Lower leg skin (tissue), 4 donors: ENCODE data around the gene ISY1. TPM values are rescaled to one million over a fixed set of nuclear protein-coding genes. Genes with fewer than 3 reads are reported as not detected.

Experiments
- DNase-seq, 2 donors: peaks; one replicate each; pipeline ENCODE4 v3.0.0-alpha.2; 2019; ENCODE audit warnings: low spot score in 2 of 2
- H3K4me3 ChIP-seq: fragments of 200-600 bp; sonication (generic); 2 replicates; pipeline ENCODE4 v1.5.1; 2017; ENCODE audit warnings: mild to moderate bottlenecking, low read depth; ENCODE audit not compliant: poor library complexity, severe bottlenecking
- CTCF ChIP-seq, 3 donors: fragments of 450-650 bp; IDR thresholded peaks; one replicate each; pipeline ENCODE4 v1.5.1; 2016; ENCODE audit warnings: antibody characterized with exemption in 3 of 3, mild to moderate bottlenecking in 3 of 3, moderate library complexity in 2 of 3
- POLR2A ChIP-seq, 2 donors: fragments of 450-650 bp; IDR thresholded peaks; one replicate each; pipeline ENCODE4 v1.6.1; 2016 to 2017; ENCODE audit warnings: antibody characterized with exemption in 2 of 2, mild to moderate bottlenecking in 1 of 2, moderate library complexity in 1 of 2
- WGBS, 2 donors: methylation state at CpG; one replicate each; pipeline ENCODE4 v1.1.5; 2018; 5-methylcytosine and 5-hydroxymethylcytosine counted together
- intact Hi-C: fragments of 100-400 bp; cut with DNase I; formaldehyde crosslinking; loops from one replicate; pipeline ENCODE4 v1.15.0; 2023; ENCODE audit warnings: low total_unique reads
- total RNA-seq, 4 donors: library from RNA; depleted of rRNA; stranded (reverse); fragments of >200 nt; gene quantifications; one replicate each; pipeline ENCODE4 v1.1.0, GENCODE V29; 2016

The ISY1 gene
- total RNA-seq, 4 donors from 2014 or later = 15.5 to 22.8 (median 18.1) TPM

GRCh38 chr3:129082026-129082425 lies 78.8 kb downstream of the ISY1 start:
- intact Hi-C loops = no loop called here
- WGBS, 2 donors = 77 to 86% methylated on average over 9 of the region's 9 CpGs
- H3K4me3 ChIP-seq = no peak overlapping the region
- TF ChIP-seq CTCF (IDR thresholded peaks at IDR 0.05) = no peak
- TF ChIP-seq POLR2A (IDR thresholded peaks at IDR 0.05) = no peak
- no peak for DNase-seq

DNA sequence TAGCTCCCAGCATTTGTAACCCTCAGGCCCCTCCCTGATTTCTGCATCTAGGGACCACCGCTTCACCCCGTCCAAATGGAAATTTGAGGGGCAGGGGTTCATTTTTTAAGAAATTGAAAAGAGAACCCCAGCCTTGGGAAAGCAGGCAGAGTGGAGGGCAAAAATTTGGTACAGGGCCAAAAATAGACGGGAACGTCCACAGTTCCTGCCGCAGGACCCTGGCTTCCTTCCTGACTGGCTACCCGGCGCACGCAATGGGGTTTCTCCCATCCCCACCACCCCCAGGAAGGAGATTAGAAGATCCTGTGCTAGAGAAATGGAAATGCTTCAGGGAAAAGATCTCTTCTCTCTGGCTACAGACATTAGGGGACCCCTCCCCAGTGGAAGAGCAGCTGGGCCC lies 79.4 kb downstream of the ISY1 start:
- TF ChIP-seq POLR2A (IDR thresholded peaks at IDR 0.05) (no peak), CTCF (IDR thresholded peaks at IDR 0.05) (no peak)
- DNase-seq = no peak

GRCh38 chr3:129078510-129078909 lies 82.4 kb downstream of the ISY1 start:
- no peak for TF ChIP-seq CTCF (IDR thresholded peaks at IDR 0.05)
- no peak for TF ChIP-seq POLR2A (IDR thresholded peaks at IDR 0.05)
- 64 to 80% methylated on average over 5 to 8 of the region's 8 CpGs for WGBS, 2 donors
- no peak for DNase-seq
- intact Hi-C loops = no loop called here
- no peak overlapping the region for H3K4me3 ChIP-seq

More for the DNA sequence above, 79.4 kb downstream of the ISY1 start:
- intact Hi-C loops = no loop called here
- no peak overlapping the region for H3K4me3 ChIP-seq
- WGBS, 2 donors = 77 to 84% methylated on average over 8 of the region's 8 CpGs

Other genes starting within 250 kb of the ISY1 start
- gene CFAP92, start 167.0 kb downstream of the ISY1 start, total RNA-seq = under 1 TPM; 0.19 to 0.59 (median 0.25) TPM
- gene EFCC1, start 159.8 kb downstream of the ISY1 start, total RNA-seq = 1 to 10 TPM in 3 of 4 donors, under 1 TPM in 1; 0.80 to 3.0 (median 2.2) TPM
- gene GP9, start 100.3 kb downstream of the ISY1 start, total RNA-seq = not detected
- 10 to 100 TPM in 3 of 4 donors, 1 to 10 TPM in 1; 5.4 to 12.1 (median 11.2) TPM for gene RAB43, start 39.3 kb downstream of the ISY1 start, total RNA-seq
- 100 to 1,000 TPM; 425 to 625 (median 493) TPM for gene CNBP, start 22.8 kb upstream of the ISY1 start, total RNA-seq
- 10 to 100 TPM; 69.2 to 95.2 (median 79.8) TPM for gene COPG1, start 88.5 kb upstream of the ISY1 start, total RNA-seq
- 10 to 100 TPM; 25.2 to 34.9 (median 34.4) TPM for gene HMCES, start 117.8 kb upstream of the ISY1 start, total RNA-seq